Spleen (tissue), 11 donors: Measurements from ENCODE around the gene DYRK4. TPM values are rescaled to one million over a fixed set of nuclear protein-coding genes. Genes with fewer than 3 reads are reported as not detected.
A peak's percentile ranks its signal among the peaks of the same experiment; 100 is the strongest.

Experiments used
- DNase-seq: peaks from one replicate; pipeline ENCODE4 v3.0.0-alpha.2; 2020
- H3K27ac ChIP-seq, 8 donors: fragments of 200-600 bp; sonication (generic) in 7 of 8; 1 replicate in 4 of 8; 2 replicates in 4 of 8; pipeline versions ENCODE4 v1.5.0 to v1.8.0; 2016 to 2021; ENCODE audit warnings: inconsistent platforms in 4 of 8, mild to moderate bottlenecking in 4 of 8, moderate library complexity in 1 of 8
- H3K27me3 ChIP-seq, 7 donors: fragments of 200-600 bp; sonication (generic) in 6 of 7; replicated peaks in 1 of 7; 1 replicate in 4 of 7; 2 replicates in 3 of 7; pipeline versions ENCODE4 v1.5.0 to v1.8.0; 2016 to 2021; ENCODE audit warnings: inconsistent platforms in 3 of 7, mild to moderate bottlenecking in 1 of 7
- H3K36me3 ChIP-seq, 6 donors: fragments of 200-600 bp; sonication (generic) in 5 of 6; 1 replicate in 4 of 6; 2 replicates in 2 of 6; pipeline versions ENCODE4 v1.5.0 to v1.8.0; 2016 to 2021; ENCODE audit warnings: inconsistent platforms in 2 of 6
- H3K4me1 ChIP-seq, 6 donors: fragments of 200-600 bp; sonication (generic) in 5 of 6; 1 replicate in 3 of 6; 2 replicates in 3 of 6; pipeline versions ENCODE4 v1.5.0 to v1.8.0; 2016 to 2021; ENCODE audit warnings: inconsistent platforms in 3 of 6
- H3K4me3 ChIP-seq, 8 donors: fragments of 200-600 bp; sonication (generic) in 7 of 8; 1 replicate in 4 of 8; 2 replicates in 4 of 8; pipeline versions ENCODE4 v1.5.0 to v1.8.0; 2016 to 2021; ENCODE audit warnings: inconsistent platforms in 4 of 8, mild to moderate bottlenecking in 4 of 8, moderate library complexity in 2 of 8
- H3K9me3 ChIP-seq, 8 donors: fragments of 200-600 bp; sonication (generic) in 7 of 8; 1 replicate in 4 of 8; 2 replicates in 4 of 8; pipeline versions ENCODE4 v1.5.0 to v1.8.0; 2016 to 2021; ENCODE audit warnings: inconsistent platforms in 4 of 8
- CTCF ChIP-seq, 11 experiments: fragments of 200-600 bp in 7 of 11; fragments of 450-650 bp in 4 of 11; sonication (generic) in 4 of 11; IDR thresholded peaks in 8 of 11; conservative IDR thresholded peaks in 3 of 11; 1 replicate in 7 of 11; 2 replicates in 4 of 11; pipeline versions ENCODE4 v1.4.0 to v1.8.0; 2016 to 2021; ENCODE audit warnings: antibody characterized with exemption in 11 of 11, inconsistent platforms in 4 of 11, mild to moderate bottlenecking in 1 of 11
- POLR2A ChIP-seq, 3 donors: fragments of 450-650 bp; IDR thresholded peaks; one replicate each; pipeline ENCODE4 v1.5.1; 2017; ENCODE audit warnings: antibody characterized with exemption in 3 of 3, mild to moderate bottlenecking in 1 of 3
- POLR2AphosphoS5 ChIP-seq, 3 donors: sonication (generic); formaldehyde crosslinking; IDR thresholded peaks; one replicate each; pipeline ENCODE4 v1.5.1; 2017; ENCODE audit warnings: antibody characterized with exemption in 3 of 3
- WGBS, 5 donors: extraction: QIAGEN DNeasy Blood & Tissue Kit in 3 of 5; methylation state at CpG; one replicate each; pipeline versions ENCODE4 v1.1.5 to v1.1.7; 2013 to 2018; 5-methylcytosine and 5-hydroxymethylcytosine counted together
- intact Hi-C: fragments of 100-400 bp; cut with DNase I; formaldehyde crosslinking; loops from one replicate; pipeline ENCODE4 v1.15.0; 2023; ENCODE audit warnings: low total_unique reads
- polyA plus RNA-seq, 3 donors: library from polyadenylated mRNA; stranded (reverse); fragments of 200-250 nt; gene quantifications; one replicate each; pipeline ENCODE4 v1.2.1, GENCODE V29; 2013
- total RNA-seq, 7 donors: library from RNA; depleted of rRNA in 3 of 7; stranded (reverse); fragments of >200 nt in 3 of 7; fragmentation: NEBNext Ultra II Directional in 4 of 7; extraction: Animal tissue kit (Norgen Biotek cat#: 25700) in 4 of 7; gene quantifications; one replicate each; pipeline versions ENCODE4 v1.1.0 to v1.2.1, GENCODE V29; 2016 to 2021
- donor health status: healthy with polysubstance abuse.
- donor health status: DM: no; HTN: no; CAD: no; lungs with moderate emphysema.
- donor health status: DM: no; HTN: no; CAD: no.
- donor health status: Bipolar disorder and iron deficiency.
- donor health status: healthy.
- donor health status: DM: no; HTN: no; CAD: no.
- donor health status: DM: yes; HTN: yes; CAD: no.

Gene DYRK4
- total and polyA plus RNA-seq, 10 donors, result 32.4 to 69.6 (median 42.2) TPM

GRCh38 chr12:4609071-4609470 is 47.1 kb downstream of the DYRK4 start:
- intact Hi-C loops, result loop anchor here (10.0 kb wide), 1 partner anchor 146 kb away; no protein-coding TSS in a partner anchor
- H3K36me3 ChIP-seq, result peaks cover 0 to 71% (median 45%) of the 10 kb centered on the region in 6 donors
- DNase-seq, result no peak

GRCh38 chr12:4610481-4610880 is 48.5 kb downstream of the DYRK4 start:
- Histone ChIP-seq H3K4me1 (peaks cover 6 to 22% (median 15%) of the 10 kb centered on the region in 6 donors), H3K27ac (no peak overlapping the region), H3K36me3 (peaks cover 0 to 86% (median 55%) of the 10 kb centered on the region in 6 donors), H3K27me3 (no peaks in the 10 kb centered on the region), H3K9me3 (no peaks in the 10 kb centered on the region), H3K4me3 (no peak overlapping the region)
- intact Hi-C loops, result no loop called here
- WGBS, 5 donors, result 57 to 86% (median 72%) methylated on average over 4 of the region's 4 CpGs
- TF ChIP-seq POLR2AphosphoS5 (IDR thresholded peaks at IDR 0.05) (no peak), CTCF (IDR thresholded peaks at IDR 0.05 in 8 of 11, conservative IDR thresholded peaks at IDR 0.05 in 3 of 11) (no peak), POLR2A (IDR thresholded peaks at IDR 0.05) (no peak)
- no peak for DNase-seq

More at GRCh38 chr12:4609071-4609470, 47.1 kb downstream of the DYRK4 start:
- Histone ChIP-seq H3K27me3 (no peaks in the 10 kb centered on the region), H3K4me1 (peaks cover 10 to 30% (median 19%) of the 10 kb centered on the region in 6 donors), H3K27ac (no peak overlapping the region), H3K4me3 (no peak overlapping the region), H3K9me3 (no peaks in the 10 kb centered on the region)
- no peak for TF ChIP-seq CTCF (IDR thresholded peaks at IDR 0.05 in 8 of 11, conservative IDR thresholded peaks at IDR 0.05 in 3 of 11)
- 91 to 98% (median 93%) methylated on average over 9 of the region's 9 CpGs for WGBS, 5 donors

- Histone ChIP-seq H3K9me3 (no peaks in the 10 kb centered on the region), H3K4me3 (no peak overlapping the region), H3K36me3 (peaks cover 0 to 58% (median 48%) of the 10 kb centered on the region in 6 donors), H3K27ac (no peak overlapping the region), H3K4me1 (no peaks in the 10 kb centered on the region), H3K27me3 (no peaks in the 10 kb centered on the region)
- DNase-seq, result no peak
- WGBS, 5 donors, result 90 to 98% (median 94%) methylated on average over 9 of the region's 9 CpGs
- TF ChIP-seq POLR2AphosphoS5 (IDR thresholded peaks at IDR 0.05) (peak in 1 of 3 donors; percentile 21), CTCF (IDR thresholded peaks at IDR 0.05 in 8 of 11, conservative IDR thresholded peaks at IDR 0.05 in 3 of 11) (no peak), POLR2A (IDR thresholded peaks at IDR 0.05) (no peak)
- intact Hi-C loops, result no loop called here
Observed at GRCh38 chr12:4615667-4616066, 53.7 kb downstream of the DYRK4 start.

GRCh38 chr12:4621511-4621910 is 59.5 kb downstream of the DYRK4 start:
- Histone ChIP-seq H3K4me3 (no peak overlapping the region), H3K27me3 (no peaks in the 10 kb centered on the region), H3K36me3 (no peaks in the 10 kb centered on the region), H3K27ac (no peak overlapping the region), H3K4me1 (no peaks in the 10 kb centered on the region), H3K9me3 (no peaks in the 10 kb centered on the region)
- WGBS, 5 donors, result 84 to 95% (median 91%) methylated on average over 3 of the region's 3 CpGs
- no peak for TF ChIP-seq CTCF (IDR thresholded peaks at IDR 0.05 in 8 of 11, conservative IDR thresholded peaks at IDR 0.05 in 3 of 11)
- no peak for TF ChIP-seq POLR2AphosphoS5 (IDR thresholded peaks at IDR 0.05)
- no peak for TF ChIP-seq POLR2A (IDR thresholded peaks at IDR 0.05)
- DNase-seq, result no peak
- intact Hi-C loops, result no loop called here
